NCI-H146 treated with DMSO at 0.1 percent for 48 hours (cell line): ENCODE results near the gene ADRA2B.

ENCODE experiments used
- DNase-seq: peaks from one replicate; lab custom pipeline; 2025; ENCODE audit not compliant: unreplicated experiment; lab: John Stamatoyannopoulos, UW

Gene ADRA2B

DNA sequence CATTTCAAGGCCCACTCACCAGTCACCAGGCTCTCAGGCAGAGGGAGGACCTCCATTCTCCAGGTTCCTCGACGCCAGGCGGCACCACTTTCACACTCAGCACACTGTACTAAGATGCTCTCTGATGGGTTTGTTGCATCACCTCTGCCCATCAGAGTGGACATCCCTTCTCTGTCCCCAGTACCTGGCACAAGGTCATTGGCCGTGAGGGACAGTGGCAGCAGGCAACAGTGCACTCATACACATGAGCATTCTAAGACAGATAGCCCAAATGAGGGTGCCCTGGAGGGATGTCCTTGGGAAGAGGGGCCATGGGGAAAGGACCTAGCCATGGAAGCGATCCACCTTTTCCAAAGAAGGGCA, 3.0 kb upstream of the ADRA2B start:
- no peak for DNase-seq

DNA sequence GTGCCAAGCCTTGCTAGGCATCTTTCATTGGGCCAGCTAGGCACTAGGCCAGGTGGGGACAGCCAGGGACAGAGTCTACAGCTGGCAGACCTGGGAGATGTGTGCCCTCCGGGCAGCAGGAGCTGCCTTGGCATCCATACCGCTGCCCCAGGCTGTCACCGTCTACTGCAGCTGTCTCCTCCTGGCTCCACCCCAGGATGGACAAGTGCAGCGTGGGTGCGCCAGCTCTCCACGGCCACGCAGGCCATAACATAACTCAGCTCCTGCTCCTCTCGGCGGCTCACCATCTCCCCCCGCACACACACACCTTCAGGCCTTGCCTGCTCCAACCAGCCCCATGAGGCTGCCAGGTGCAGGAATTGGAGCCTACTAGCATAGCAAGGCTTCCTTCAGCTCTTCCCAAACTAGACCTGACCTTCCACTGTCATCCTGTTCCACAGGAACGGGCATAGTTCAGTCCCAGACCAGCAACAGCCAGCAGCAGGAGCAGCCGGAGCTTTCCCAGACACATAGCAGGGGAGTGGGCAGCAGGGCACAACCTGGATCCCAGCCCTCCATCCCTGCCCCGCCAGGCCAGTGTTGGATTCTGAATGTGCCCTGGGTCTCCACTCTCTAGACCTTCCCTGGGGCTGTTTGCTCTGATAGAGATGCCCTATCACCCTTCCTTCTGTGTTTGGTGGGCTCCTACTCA, 2.5 kb upstream of the ADRA2B start:
- no peak for DNase-seq

DNA sequence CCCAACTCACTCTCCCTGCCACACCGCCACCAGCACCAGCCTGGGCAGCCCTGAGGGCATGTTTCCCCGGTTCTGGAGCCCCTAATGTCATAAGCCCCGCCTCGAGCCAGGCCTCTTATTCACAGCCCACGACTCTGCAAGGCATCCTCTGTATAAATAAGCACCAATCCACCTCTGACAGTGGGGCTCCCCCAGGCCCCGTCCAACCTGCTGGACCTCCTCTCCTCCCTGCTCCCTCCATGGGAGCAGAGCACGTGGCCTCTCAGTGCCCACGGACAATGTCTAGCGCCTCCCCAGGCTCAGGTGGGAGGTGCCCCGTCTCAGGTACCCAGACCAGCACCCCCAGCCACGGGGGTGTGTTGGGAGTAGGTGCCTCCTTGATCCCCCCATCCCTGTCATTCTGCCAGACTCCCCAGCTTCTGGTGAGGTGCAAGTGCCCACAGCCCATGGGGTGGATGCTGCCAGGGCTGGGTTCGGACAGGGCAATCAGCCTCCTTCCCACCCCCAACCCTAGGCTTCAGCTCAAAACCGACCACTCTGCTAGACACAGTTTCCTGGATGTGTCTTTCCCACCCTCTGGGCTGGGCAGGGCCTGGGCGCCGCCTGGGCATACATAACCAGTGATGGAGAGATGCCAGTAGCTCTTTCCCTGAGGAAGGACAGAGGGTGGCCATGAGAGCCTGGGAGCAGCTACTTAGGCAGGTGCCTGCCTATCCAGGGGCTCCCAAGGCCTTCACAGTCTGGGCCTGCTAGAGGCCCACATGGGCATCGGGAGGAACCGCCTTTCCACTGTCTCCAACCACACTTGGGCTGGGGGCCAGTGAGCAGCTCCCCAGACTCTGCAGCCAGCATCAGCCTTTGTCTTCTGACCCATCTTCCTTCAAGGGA, 1.6 kb upstream of the ADRA2B start:
- no peak for DNase-seq

DNA sequence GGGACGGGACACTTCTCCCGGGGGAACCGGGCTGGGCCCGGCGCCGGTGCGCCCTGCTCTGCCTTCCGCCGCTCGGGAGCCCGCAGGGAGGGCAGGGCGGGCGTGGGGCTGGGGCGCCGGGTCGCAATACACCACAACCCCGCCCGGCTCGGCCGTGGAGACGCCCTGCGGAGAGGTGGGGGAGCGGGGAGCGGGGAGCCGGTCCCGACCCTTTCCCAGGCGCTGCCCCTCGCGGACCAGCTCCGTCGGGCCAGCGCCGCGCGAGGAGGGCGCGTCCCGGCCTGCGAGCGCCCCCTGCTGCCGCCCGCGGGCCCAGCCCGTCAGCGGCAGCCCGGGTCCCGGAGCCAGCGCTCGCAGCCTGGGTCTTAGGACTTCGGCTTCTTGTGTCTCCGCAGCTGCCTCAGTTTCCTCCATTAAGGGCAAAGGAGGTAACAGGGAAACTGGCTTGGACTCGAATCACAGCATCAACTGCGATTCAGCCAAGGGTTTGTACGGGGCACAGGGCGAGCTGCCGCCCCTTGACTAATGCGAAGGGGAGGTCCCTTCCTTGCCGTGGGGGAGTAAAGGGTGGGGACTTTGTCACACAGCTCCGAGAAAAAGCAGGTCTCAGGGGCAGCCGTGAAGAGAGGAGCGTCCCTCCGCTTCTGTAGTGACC, 635 bp upstream of the ADRA2B start:
- DNase-seq = no peak

DNA sequence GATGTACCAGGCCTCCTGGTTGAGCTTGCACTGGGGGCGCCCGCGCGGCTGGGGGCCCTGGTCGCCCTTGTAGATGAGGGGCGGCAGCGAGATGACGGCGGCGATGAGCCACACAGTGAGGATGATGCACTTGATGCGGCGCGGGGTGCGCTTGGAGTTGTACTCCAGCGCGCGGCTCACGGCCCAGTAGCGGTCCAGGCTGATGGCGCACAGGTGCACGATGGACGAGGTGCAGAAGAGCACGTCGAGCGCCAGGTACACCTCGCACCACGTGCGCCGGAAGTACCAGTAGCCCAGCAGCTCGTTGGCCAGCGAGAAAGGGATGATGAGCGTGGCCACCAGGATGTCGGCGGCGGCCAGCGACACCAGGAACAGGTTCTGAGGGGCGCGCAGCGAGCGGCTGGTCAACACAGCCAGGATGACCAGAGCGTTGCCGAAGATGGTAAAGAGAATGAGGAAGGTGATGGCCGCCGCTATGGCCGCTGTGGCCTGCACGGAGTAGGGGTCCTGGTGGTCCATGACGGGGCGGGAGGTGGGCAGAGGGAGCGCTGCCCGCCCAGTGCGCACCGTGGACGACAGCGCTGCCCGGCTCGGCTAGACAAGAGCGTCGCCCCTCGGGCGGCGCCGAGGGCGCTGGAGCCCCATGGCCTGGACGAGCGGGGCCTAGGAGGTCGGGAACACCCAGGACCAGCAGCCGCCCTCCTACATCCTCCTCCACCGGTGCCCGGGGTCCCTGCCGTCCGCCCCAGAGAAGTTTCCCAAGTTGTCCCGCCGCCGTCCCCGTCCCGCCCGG, 544 bp downstream of the ADRA2B start:
- DNase-seq = no peak

DNA sequence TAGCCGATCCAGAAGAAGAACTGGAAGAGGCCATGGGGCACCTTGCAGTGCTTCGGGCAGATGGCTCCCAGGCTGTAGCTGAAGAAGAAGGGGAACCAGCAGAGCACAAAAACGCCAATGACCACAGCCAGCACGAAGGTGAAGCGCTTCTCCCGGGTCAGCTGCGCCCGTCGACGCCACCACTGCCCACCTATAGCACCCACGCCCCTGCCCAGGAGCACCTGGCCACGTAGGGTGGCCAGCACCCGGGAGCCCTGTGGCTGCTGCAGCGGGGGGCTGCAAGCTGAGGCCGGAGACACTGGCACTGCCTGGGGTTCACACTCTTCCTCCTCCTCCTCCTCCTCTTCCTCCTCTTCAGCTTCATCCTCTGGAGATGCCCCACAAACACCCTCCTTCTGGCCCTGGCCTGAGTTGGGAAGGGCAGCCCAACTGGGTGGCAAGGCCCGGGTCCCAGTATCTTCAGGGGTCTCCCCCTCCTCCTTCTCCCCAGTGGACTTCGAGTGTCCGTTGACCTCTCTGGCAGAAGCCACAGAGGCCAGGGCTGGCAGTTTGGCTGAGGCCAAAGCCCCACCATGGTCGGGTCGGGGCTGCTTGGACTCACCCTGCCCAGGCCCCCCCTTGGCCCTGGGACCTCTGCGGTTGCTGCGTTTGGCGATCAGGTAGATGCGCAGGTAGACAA, 1.3 kb downstream of the ADRA2B start:
- DNase-seq = no peak

DNA sequence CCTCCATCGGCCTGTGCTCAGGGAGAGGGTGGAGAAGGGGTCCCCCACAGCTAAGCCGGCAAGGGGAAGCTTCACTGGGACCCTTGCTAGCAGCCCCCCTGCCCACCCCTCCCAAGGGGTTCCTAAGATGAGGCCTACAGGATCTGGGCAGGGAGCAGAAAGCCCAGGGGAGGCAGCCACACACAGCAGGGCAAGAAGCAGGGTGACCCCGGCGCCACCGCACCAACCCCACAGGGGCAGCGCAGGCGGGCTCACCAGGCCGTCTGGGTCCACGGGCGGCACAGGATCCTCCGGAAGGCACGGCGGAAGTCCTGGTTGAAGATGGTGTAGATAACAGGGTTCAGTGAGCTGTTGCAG, 1.8 kb downstream of the ADRA2B start:
- DNase-seq = no peak

DNA sequence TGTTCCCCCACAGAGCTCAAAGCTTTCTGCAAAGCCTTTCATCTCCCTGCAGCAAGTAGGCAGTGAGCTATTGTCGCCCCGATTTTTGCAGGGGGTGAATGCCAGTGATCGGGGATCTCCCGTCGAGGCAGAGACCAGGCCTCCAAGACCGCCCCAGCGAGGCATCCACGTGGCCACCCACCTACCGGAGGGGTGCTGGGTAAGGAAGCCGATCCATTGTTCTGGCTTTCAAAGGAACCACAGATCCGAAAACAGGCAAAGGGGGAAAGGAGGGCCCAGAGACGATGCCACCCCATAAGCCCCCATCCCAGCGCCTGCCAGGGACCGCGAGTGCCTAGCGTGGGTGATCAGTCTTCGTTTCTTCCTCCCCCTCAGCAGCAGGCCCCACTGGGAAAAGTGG, 2.4 kb downstream of the ADRA2B start:
- no peak for DNase-seq

DNA sequence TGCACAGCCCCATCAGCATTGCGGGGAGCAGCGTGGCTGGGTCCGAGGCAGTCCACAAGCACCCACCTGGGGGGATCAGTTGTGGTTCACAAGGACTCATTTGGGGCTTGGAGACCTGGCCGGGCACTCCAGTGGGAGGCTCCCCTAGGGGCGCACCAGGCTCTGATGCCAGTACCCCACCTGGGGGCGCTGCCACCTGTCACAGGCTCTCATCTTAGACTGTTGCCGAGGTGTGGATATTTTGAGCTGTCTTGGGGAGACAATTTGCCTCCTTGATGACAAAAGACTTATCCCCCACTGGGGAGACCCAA, 3.0 kb downstream of the ADRA2B start:
- no peak for DNase-seq

DNA sequence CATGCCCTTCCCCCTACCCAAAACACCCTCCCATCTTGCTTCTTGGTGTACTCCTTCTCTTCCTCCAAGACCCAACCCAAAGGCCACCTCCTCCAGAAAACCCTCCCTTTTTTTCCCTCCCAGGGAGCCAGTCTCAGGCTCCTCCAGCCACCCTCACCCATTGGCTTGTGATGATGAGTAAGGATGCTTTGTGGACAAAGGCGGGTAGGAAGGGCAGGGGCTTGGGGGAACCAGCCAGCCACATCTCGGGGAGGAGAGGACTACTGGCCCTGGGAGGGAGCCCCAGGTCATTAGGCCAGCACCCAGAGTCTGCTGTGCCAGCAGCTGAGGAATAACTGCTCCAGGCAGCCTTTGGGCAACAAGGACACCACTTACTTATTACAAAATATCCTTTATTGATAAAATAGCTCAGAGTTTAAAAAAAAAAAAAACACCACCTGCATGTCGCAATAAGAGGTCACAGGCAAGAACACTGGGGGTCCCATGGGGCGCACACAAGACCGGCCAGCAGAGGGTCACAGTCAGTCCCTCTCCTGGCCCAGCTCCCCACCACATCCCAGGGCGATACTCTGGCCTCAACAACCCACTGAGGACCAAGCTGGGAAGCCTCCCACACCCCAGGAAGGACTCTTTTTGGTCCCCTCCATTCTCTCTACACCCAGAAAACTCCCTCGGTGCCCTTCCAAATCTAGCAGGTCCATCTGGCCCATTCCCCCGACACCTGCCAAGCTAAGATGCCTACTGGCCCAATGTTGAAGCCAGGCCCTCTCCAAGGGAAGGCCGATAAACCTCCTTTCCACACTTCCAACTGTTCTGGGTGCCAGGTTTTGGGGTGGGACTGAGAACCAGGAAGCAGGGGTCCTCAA, 3.6 kb downstream of the ADRA2B start:
- DNase-seq = no peak

DNA sequence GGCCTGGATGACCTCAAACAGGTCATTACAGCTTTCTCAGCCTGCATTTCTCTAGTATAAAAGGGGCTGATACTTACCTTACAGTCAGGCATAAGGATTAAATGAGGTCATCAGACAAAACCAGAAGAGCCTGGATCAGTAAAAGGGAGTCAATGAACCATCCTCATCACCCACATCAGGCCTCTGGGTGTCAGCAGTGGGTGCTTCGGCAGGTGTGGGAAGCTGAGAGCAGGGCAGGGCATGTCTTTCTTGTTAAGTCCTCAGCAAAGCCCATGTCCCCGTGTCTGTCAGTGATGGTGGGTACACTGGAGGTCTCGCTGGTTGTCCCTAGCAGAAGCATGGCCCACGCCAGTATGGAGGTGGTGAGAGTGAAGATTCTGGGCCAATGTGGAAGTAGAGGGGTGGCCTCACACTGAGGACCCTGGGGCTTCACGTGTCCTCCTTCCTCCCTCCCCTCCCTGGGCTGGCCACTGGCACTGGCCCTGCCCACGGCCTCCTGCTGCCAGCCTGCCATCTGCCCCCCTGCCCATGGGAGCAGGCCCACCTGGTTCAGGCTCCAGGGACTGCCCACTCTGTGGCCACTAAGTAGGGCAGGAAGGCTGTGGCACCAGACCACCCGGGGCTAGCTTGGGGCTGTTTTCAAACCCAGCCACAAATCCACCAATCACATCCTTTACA, 4.4 kb downstream of the ADRA2B start:
- DNase-seq = no peak

DNA sequence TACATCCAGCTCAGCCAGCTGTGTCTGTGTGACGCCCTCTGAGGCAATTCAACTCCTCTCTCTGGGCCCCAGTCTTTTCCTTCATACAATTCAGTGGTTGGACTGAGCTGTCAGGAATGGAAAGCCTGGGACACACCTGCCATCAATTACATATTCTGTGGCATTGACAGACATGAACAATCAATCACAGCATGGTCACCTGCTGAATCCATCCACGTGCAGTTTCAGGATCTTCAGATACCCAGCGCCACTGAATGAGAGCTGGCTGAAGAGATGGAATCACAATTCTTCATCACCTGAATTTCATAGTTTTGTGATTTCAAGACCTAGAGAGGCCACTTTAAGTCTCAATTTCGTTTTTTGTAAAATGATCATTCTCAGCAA, 5.1 kb downstream of the ADRA2B start:
- DNase-seq = peak; percentile 45

DNA sequence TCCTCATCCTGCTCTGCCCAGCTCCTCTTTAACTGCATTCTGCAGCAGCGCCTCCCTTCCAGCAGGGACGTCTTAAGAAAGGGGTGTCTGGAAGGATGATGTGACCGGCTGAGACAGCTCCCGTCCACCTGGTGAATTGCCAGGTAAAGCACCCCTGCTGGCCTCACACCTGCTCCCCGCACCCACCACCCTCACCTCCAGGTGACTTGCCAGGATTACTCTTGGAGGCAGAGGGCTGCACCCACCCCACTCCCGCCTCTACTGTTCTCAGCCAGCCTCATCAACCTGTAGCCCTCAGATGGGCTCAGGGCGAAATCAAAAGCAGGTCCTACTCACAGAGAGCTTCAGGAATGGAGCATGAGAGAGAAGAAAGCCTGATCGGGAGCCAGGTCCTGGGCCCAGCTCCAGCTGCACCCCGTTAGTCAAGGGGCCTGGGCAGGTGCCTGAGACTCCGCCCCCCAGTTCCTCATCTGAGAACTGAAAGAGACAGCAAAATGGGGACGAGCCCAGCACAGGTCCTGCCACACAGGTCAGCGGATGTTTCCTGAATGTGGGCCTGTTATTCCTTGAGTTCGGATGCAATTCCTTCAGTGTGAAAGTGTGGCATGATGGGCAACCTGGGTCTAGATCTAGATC, 5.6 kb downstream of the ADRA2B start:
- DNase-seq = no peak

DNA sequence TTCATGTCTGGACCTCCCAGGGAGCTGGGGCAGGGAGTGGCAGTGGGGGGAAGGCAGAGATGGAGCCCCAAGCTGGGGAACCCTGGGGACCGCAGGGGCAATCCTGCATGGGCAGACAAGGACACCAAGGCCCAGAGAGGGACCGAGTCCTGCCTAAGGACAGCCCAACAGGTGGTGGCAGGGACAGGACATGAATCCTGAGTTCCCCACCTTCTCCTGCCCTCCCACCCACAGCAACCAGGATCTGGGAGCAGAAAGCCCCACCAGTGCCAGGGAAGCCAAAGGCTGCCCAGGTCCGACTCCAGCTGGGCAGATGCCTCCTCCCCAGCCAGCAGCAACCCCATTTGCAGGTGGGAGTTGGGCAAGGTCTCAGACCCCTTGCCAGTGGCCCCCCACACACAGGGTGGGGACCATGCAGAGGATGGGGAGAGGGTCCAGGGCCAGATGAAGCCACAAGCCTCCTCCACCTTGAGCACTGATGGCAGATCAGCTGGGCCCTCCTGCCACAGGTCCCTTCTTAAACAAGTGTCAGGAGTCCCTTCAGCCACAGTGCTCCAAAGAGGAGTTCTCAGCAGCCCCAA, 6.3 kb downstream of the ADRA2B start:
- DNase-seq = no peak

DNA sequence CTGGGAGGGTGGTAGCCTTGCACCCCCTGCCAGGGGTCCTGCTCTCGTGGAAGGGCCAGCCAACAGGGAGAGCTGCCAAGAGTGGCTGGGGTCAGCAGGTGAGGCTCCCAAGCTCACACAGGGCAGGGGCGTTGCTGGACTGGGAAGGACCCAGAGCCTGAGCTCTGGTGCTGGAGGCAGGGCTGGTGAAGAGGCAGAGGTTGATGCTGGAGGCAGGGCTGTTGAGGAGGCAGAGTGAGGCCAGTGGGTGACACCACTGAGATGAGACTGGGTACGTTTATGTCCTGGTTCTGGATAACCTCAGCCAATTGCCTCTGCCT, 7.0 kb downstream of the ADRA2B start:
- no peak for DNase-seq

DNA sequence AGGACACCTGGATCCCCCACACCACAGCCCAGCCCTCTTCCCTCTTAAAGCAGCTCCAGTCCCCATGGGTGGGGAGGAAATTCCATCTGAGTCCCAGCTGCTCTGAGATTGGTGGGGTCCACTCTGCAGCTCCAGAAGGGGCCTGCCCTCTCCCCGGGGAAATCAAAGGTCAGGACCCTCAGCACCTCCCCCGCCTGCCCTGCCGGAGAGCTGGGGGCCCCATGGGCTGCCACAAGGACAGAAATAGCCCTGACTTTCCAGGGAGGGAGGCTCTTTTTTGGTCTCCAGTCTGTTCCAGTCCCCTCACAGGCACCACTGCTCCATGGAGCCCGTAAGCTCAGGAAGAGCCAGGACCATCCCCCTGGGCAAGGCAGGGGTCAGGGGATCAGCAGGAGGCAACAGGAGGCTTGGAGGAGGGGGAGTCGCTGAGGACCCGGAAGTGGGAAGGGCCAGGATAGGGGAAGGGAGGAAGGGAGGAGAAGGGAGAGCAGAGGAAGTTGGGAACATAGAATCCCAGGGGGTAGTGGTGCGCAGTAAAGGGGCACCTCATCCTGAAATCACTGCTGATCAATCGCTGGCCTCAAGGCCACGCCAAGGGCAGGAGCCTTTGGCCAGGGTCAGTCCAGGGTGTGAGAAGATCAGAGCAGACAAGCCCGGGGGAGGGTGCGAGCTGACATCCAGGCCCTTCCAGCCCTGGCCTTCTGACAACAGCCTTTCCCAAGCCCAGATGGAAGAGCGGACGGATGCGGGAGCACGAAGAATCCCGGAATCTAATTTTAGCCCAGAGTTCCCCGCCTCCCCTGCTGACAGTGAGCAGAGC, 7.6 kb downstream of the ADRA2B start:
- no peak for DNase-seq

DNA sequence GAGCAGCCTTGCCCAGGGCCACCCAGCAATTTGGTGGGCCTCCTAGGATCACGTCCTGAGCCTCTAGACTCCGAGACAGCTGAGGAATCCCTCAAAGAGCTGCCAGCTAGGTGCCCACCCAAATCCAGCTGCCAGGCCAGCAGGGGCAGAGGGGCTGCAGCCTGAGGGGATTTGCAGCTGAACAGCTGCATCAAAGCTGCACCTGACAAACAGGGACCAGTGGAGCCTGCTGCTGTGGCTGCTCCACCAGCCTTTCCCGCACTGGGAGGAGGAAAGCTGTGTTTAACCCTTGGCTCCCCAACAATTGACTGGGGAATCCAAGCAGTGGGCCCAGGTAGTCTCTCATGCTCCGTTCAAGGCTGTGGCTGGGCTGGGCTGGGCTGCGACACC, 8.2 kb downstream of the ADRA2B start:
- no peak for DNase-seq

DNA sequence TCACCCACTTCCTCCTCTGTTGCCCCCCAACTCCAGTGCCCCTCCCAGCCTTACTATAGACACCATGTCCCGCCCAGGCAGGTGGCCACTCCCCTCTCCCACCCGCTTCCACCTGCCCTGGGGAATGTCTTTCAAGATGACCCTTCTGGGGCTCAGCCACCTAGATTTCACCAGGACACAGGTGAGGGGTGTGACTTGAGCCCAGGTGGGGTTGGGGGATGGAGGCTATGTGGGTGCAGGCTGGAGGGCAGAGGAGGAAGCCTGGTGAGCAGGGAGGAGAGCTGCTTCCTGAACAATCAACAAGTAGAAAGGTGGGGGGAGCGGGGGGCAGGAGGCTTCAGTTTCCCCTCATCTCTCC, 8.7 kb downstream of the ADRA2B start:
- DNase-seq = no peak
